GM19351 (cell line): ENCODE data around the gene SOCS7.

Experiments used
- ATAC-seq: cut with Tn5 transposase; IDR thresholded peaks from one replicate; pipeline ENCODE4 v1.9.1; 2021; ENCODE audit warnings: mild to moderate bottlenecking, moderate library complexity; ENCODE audit not compliant: unreplicated experiment

Gene SOCS7

DNA sequence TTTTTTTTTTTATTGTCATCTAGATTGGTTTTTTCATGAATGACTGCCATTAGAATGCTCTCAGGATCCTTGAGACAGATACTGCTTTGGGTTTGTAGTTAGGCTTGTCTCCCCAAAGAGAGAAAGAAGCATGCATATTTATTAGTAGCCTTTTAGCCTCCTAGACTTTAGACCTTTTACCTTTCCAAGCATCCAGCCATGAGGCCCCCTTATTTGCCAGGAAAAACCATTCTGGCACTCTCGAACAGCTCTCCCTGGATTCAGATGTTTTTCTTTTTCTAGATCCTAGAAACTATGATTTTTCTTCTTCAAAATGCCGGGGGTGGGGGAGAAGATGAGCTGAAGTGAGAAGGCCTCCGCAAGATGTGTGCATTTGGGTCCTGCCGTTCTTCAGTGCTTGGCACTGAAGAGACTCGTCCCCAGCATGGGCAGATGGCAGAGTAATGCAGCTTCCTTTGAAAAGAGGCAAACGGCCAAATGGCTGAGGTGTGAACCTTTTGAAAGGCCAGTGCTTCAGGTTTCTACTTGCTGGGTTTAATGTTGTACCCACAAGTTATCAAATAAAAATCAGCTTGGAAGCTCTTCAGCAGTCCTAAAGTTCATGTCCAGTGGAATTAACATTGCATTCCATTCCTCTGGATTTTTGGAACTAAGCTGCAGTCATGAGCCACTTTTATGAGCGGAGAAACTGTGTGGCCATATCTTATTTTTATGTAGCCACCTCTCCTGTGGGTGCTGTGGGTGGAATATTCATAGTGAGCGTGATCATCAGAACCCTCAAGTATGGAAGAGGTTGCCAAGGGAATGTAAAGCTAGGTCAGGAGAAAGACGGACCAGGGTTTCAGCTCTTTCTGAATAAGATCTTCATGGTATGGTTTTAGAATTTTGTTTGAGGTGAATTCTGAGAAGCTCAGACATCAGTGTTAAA lies 7.2 kb downstream of the SOCS7 start:
- no peak for ATAC-seq

DNA sequence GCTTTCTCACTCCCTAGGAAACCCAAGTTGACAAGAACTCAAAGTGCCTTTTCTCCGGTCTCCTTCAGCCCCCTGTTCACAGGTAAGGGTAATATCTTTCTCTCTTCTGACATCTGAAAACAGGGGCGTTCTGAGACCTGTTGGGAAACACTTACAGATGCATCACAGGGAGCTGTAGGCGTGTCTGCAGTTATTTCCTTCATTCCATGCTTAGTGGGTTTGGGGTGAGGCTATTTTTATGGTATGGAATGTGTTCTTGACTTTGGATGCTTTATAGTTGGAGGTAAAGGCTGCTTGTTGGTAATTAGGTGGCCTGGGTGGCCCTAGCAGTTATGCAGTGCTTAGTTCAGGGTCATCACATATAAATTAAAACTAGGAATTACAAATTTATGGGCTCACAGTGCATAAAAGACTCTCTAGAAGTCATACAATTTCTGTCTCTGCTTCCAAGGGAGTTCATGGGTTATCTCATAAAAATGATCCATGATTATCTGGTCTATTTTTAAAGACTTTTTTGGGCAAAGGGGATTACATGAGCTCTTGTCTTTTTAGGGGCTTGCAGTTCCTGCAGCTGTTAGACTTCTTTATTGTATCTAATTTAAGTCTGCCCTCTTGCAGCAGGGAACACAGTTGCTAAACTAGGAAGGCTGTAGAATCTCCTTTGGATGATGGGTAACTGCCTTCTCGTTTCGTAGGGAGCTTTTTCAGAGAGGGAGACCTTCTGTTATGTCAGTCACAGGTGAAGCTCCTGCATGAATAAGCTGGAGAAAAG lies 10.2 kb downstream of the SOCS7 start:
- ATAC-seq: no peak

DNA sequence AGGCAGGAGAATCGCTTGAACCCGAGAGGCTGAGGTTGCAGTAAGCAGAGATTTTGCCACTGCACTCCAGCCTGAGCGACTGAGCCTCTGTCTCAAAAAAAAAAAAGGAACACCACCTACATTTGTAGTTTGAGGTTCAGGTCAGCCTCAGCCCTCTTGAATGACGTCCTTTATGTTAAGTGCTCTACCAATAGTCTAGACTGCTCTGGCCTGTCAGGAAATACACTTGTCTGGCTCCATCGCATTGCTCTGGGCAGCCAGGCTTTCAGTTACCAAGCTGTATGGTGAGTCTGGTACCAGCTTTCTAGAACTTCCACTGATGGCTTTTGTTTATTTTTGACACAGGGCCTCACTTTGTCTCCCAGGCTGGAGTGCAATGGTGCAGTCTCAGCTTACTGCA lies 11.4 kb downstream of the SOCS7 start:
- no peak for ATAC-seq

DNA sequence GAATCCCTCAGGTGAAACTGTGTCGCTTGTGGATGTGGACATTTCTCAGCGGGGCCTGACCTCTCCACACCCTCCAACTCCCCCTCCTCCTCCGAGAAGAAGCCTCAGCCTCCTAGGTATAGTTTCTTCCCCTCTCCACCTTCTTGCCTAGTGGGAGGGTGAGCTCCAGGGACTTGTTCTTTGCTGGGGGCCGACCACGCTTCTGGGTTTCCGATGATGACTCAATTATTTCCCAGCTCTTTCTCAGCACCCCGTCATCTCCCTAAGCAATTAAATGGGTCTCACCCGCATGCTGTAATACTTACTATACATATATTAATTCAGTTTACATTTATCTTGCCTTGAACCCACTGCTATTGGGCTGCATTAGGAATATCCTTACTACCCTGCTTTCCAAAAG lies 13.1 kb downstream of the SOCS7 start:
- ATAC-seq: no peak

DNA sequence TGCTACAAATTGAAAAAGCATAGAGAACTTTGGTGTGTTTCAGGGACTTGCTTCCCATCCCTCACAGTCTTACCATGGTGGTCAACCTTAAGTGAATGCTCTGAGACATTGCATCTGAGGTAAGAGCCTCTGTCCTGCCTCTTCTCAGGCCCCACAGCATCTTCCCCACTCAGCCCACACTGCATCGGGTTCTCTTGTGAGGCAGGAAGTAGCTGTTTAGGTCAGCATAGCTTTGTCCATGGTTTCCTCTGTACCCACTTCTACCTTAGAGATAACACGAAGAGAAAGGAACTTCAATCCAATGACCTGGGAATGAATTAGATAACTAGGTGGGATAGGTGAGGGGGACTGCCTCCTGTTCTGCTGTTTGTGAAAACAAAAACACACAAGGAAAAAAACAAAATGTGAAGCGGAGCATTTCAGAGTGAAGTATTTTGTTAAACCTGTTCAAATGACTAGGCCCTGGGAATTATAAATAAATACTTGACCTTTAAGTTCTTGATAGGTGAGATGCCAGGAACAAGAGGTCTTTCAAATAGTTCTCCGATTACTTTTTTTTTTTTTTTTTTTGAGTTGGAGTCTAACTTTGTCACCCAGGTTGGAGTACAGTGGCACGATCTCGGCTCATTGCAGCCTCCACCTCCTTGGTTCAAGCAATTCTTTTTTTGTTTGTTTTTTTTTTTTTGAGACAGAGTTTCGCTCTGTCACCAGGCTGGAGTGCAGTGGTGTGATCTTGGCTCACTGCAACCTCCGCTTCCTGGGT lies 17.7 kb downstream of the SOCS7 start:
- ATAC-seq: no peak

DNA sequence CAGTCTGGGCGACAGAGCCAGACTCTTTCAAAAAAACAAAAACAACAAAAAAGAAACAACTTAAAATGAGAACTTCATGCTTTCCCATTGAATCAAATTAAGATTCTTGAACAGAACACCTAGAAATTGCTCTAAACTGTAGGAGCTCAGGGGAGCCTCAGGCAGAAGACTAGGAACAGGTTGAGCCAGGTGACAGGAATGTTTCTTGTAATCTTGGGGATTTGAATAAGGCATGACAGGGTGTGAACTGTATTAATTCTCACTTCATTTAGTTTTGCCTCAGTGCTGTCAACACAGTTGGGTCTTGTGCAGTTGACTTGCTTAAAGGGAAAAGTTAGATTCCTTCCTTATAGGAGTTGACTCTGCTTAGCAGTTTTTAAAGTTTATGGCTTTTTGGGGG lies 27.8 kb downstream of the SOCS7 start:
- ATAC-seq: no peak

DNA sequence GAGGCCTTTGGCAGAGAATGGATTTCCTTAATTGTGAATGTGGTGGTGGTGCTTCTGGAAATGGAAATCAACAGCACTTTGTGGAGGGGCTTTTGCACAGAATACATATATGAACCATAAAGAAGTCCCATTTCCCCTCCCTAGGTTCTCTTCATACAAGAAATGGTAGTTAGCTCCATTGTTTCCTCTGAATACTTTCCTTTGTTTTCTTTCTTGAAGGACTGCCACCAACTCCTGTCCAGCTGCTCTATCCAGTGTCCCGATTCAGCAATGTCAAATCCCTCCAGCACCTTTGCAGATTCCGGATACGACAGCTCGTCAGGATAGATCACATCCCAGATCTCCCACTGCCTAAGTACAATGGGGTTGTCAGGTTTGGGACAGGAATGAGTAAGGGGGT lies 43.4 kb downstream of the SOCS7 start:
- ATAC-seq: no peak

DNA sequence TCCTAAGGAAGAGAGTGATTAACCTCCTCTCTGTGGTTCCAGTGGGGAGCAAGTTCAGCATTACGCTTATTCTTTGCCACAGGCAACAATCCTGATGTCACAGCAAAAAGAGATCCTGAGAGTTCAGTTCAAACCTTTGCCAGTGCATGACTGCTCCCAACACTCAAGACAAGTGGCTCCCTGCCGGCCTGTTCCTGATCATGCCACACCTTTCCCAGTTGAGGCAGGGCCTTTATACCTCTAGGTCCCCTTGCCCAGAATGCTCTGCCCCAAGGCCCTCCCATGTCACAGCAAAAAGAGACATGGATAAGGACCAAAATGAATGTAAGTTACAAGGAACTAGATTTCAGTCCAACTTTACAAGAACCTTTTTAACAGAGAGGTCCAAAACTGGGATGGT lies 45.6 kb downstream of the SOCS7 start:
- no peak for ATAC-seq

DNA sequence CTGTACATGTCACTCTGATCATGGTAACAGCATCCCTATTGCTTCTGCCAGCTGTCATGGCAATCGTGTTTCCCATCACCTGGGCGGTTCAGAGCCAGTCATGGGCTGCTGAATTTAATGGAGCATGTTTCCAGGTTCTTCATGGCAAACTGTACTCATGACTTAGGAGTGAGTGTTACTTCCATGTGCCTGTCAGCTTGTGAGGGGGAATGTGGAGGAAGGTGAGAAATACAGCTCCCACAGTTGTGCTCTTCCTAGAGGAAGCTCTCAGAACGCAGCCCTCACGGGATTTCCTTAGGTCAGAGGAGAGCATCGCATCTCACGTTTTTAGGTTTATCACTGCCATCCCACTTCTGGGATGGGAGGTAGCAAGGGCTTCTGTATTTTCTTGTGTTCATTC lies 48.6 kb downstream of the SOCS7 start:
- no peak for ATAC-seq

DNA sequence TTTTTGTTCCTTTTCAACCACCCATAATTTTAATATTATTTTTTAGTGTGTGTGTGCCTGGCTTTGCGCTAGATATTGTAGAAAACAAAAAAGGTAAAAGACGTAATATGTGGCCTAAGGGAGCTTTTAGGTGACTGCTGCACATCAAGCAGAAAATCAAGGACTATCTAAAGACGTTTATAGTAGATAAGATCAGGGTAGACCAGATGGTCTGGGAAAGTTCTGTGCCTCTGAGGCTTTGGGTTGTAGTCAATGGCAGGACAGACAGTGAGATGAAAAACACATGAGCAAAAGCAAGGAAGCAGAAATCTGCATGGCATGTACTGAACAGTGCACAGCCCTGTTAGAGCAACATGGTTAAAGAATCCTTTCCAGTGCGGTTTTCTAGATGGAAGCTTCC lies 49.8 kb downstream of the SOCS7 start:
- no peak for ATAC-seq

DNA sequence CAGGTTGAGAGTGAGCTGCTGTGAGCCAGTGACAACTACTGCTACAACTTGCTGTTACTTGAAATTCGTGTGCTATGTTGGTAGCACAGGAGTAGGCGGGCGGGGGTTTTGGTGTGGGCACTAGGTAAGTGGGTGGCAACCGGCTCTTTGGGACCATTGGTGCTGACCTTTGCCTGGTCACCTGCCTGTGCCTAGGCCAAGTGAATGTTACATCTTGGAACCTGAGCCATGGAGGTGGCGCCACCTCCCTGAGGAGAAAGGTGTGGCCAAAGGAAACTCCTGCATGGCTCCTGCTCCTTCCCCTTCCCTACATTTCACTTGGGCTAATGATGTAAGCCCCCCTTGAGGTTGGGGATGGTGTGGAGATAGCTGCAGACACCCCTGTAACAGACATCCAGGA lies 51.3 kb downstream of the SOCS7 start:
- ATAC-seq: no peak

DNA sequence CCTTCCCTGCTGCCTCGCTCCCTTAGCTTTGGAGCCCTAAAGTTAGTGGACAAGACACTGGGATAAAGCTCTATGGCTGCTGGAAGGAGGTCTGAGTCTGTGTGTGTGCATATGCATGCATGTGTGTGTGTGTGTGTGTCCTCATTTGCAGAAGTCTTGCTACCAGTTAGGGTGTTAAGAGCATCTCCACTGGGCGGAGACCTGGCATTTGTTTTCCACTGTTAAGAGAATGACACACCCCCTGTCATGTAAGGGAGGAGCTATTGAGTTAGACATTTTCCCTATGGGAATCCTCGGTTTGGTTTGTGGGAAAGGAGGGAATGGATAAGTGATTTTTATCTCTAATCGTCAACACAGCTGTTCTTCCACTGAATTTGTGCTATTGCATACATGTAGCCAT lies 51.8 kb downstream of the SOCS7 start:
- ATAC-seq: no peak

DNA sequence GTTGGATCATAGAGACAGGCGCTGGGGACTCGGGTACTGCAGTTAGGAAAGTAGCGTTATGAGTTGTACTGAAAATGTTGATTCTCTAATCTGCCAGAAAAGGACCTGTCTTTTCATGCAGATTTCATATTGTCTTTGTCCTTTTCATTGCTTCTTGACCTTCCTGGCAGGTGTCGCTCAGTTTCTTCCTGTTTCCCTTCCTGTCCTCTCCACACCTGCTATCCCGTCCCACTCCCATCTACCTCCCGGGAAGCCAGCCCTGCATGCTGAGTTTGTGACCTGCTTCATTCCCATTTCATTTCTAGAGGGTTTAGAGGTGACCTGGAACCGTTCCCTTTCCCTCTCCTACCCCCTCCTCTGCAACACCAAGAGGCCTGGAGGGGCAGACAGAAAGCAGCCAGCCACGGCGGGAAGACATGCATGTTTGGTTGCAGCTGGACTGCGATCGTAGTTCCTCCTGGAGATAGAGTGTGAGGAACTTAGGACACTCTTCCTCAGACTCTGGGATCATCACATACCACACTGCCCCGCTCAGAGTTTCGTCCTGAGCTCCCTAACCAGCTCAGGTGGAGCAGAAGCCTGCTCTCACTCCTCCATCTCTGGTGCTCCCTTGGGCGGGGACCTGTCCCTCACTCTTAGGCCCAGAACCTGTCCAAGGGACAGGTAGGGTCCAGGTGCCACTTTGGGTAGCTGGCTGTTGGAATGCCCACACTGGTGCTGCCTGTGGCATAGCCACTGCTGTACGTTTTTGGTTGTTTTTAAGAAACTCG lies 52.7 kb downstream of the SOCS7 start:
- ATAC-seq: no peak

DNA sequence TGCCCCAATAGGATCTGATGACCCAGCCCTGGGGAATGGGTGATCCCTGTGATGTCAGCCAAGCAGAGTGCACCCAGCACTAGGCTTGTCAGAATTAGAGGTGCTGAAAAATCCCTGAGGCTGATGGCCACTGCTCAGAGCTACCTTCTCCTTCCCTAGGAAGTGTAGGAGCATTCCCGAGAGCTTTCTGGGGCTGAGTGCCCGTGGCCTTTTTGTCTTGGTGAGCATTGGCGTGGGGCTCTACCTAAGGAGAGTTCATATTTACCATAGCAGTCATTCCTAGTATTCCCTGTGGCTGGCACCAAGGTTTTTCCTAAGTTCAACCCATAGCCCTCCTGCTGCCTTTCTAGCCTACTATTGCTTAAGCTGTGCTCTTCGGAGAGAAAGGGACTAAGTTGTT lies 54.0 kb downstream of the SOCS7 start:
- no peak for ATAC-seq

DNA sequence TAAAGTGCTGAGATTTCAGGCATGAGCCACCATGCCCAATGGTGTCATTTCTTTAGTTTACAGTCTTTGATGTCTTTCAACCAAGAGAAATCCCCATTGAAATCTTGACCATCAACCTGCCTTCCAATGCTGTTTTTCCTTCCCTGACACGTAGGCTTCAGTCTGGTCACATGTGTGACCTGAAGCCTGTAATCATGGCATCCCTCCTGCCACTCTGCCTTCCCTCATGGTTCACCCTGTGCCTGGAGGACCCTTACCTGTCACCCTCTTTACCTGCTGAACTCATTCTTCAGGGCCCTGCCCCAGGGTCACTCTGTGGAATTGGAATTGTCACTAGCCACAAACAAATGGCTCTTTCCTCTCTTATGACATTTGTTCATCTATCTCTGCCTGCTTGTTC lies 58.6 kb downstream of the SOCS7 start:
- no peak for ATAC-seq

DNA sequence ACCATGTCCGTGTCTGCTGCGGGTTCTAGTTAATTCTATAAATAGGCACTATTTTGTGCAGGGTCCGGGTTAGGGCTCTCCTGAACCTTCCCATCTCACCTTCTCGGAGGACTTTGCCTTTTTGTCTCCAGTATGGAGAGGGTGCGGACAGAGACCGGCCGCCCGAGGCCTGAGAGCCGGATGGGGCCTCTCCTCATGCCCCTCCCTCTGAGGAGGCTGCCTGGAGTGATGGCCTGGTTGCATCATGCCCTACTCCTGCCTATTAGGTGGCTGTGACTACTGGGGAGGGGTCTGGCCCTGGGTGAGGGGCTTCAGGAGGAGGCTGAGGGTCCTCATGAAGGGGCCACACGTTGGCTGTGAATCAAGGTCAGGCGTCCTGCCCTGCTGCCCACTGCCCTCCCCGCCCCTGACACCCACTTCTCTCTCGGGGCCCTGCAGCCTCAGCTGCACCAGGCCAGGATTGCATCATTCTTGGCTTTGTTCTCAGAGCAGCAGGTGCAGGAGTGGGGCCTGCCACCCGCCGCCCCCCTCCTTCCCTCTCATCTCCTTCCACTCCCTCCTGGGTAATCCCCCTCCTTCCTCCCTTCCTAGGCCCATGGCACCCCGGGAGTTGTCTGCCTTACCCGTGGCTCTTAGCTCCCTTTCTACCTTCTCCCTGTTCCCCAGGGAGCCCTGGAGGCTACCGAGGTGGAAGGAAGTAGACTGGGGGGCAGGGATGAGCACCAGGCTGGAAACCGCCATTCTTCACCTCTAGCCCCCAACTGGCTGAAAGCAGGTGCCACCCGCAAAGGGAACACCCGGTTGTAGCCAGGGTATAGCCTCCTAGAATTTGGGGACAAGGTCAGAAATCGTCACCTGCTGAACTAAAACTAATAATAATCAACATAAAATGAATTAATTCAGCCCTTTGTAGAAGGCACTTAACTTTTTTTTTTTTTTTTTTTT lies 63.9 kb downstream of the SOCS7 start:
- ATAC-seq: no peak

DNA sequence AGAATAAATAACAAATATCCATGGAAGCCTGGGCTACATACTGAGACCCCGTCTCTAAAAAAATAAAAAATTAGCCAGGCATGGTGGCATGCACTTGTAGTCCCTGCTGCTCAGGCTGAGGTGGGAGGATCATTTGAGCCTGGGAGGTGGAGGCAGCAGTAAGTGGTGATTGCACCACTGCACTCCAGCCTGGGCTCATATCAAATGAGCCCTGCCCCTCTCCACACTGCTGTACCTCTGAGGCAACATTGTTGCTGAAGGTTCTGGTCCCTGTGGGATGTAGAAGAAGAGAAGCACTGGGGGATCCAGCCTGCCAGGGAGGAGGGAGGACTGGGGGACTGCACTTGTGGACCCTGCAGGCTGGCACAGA lies 65.2 kb downstream of the SOCS7 start:
- ATAC-seq: no peak

DNA sequence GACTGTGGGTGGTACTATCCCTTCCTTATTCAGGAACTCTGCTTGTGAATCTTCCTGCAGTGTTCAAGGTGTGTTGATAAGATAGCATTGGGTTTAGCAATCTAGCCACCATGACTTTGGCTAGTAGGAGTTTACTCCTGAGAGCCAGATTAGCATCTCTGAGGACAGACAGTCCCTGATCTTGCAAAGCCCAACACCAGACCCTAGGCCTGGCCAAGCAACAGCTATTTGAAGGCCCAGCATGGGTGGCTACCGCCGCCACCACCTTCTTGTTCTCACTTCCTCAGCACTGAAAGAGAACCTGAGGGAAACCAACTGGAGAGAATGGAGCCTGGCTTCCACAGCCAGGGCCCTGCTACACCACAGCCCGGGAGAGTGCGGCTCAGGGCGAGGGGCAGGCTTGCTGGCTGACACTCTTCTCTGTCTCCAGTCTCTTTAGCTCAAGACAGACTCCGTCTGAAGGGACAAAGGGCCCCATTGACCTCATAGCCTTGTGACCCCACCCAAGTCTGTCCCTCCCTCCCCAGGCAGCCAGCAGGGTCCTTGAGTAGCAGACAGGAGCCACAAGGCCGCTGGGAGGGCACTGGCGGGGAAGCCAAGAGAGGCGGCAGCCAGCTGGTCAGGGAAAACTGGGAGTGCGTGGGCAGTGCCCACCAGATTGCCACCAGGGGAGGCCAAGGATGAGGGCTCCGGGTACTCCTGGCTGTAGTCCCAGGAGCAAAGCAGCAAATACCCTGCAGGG lies 65.7 kb downstream of the SOCS7 start:
- no peak for ATAC-seq

DNA sequence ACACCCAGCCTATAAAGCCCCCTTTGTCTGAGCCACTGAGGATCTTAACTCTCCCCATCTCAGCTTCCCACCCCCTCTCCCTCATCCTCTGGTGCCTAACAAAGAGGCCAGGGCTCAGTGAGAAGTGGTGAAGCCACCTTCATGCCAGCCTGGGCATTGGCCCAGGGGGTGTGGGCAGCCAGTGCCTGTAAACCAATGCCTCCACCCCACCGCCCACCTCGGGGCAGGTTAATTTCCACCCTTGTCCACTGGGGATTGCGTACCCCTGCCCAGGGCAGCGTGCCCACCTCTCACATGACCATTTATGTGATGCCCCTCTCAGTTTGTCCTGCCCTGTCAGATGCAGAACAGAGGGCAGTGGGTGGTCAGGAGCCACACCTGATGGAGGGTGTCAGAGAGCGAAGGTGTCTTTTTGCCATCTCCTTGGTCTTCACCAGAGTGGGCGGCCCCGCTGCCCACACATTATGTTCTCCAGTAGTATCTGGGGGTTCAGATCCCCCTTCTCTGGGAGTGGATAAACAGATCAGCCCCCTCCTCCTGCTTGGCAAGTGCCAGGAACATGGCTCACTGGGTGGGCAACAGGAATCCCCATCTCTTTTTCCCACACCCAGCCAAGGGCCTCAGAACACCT lies 66.5 kb downstream of the SOCS7 start:
- ATAC-seq: no peak
